Endothelial cell (in vitro differentiated cells): ENCODE data around the gene SKI. TPM values are rescaled to one million over a fixed set of nuclear protein-coding genes. Genes with fewer than 3 reads are reported as not detected.
A peak's percentile ranks its signal among the peaks of the same experiment; 100 is the strongest.

ENCODE experiments used
- DNase-seq: peaks from one replicate; pipeline ENCODE4 v3.0.0; 2021; ENCODE audit warnings: low spot score
- H3K27ac Mint-ChIP-seq: one replicate; pipeline ENCODE4 v1.8.0; 2021; ENCODE audit warnings: mixed read lengths, inconsistent platforms; ENCODE audit not compliant: unreplicated experiment
- H3K27me3 Mint-ChIP-seq: one replicate; pipeline ENCODE4 v1.8.0; 2021; ENCODE audit warnings: mild to moderate bottlenecking, moderate library complexity, mixed read lengths, inconsistent platforms; ENCODE audit not compliant: unreplicated experiment
- H3K36me3 Mint-ChIP-seq: one replicate; pipeline ENCODE4 v1.8.0; 2021; ENCODE audit warnings: mild to moderate bottlenecking, low read depth, mixed read lengths, inconsistent platforms; ENCODE audit not compliant: unreplicated experiment
- H3K4me1 Mint-ChIP-seq: one replicate; pipeline ENCODE4 v1.8.0; 2021; ENCODE audit warnings: mild to moderate bottlenecking, mixed read lengths, inconsistent platforms; ENCODE audit not compliant: unreplicated experiment
- H3K4me3 Mint-ChIP-seq: one replicate; pipeline ENCODE4 v1.8.0; 2021; ENCODE audit warnings: mild to moderate bottlenecking, mixed read lengths, inconsistent platforms; ENCODE audit not compliant: unreplicated experiment
- H3K9me3 Mint-ChIP-seq: one replicate; pipeline ENCODE4 v1.8.0; 2021; ENCODE audit warnings: mixed read lengths, inconsistent platforms; ENCODE audit not compliant: unreplicated experiment
- total RNA-seq: library from RNA; stranded (reverse); fragmentation: NEBNext Ultra II Directional; extraction: Animal tissue kit (Norgen Biotek cat#: 25700); gene quantifications from one replicate; pipeline ENCODE4 v1.2.1, GENCODE V29; 2021; ENCODE audit not compliant: unreplicated experiment
- TF ChIP-seq, protein P1 (sequence below): fragments of 200-600 bp; sonication (generic); IDR thresholded peaks from one replicate; pipeline ENCODE4 v1.5.0; 2021; ENCODE audit warnings: antibody characterized with exemption; ENCODE audit not compliant: unreplicated experiment

SKI gene
- total RNA-seq, 1 donor from 2014 or later: 73.3 TPM

DNA sequence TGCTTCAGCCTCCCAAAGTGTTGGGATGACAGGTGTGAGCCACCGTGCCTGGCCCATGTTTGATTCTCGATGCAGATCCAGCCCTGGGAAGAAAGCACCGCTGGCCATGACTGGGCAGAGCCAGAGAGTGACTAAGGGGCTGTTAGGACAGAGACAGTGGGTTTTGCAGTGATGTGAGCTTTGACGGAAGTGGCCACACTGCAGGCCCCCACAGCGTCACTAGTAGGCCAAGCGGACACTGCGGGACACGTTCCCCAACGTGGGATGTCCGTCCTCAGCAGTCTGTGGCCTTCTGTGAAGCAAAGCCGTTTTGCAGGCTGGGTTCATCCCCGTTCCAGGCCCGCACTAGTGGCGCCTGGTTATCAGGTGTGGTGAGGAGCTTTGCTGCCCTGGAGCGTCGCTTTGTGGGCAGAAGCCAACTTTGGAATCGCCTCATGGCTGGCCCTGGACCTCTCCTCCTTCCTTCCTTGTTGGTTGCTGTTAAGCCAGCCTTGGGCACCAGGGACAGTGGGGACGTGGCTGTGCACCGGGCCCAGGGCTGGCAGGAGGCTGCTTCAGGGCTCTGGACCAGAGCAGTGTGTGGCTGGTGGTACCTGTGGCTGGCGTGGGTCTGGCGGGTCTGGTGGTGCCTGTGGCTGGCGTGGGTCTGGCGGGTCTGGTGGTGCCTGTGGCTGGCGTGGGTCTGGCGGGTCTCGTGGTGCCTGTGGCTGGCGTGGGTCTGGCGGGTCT, 41.2 kb downstream of the SKI start:
- Mint-ChIP-seq H3K4me1 (peaks cover 31% of the 10 kb centered on the region), H3K27ac (peak overlapping the region; percentile 31), H3K4me3 (no peak overlapping the region), H3K27me3 (peaks cover 4% of the 10 kb centered on the region), H3K36me3 (peaks cover 8% of the 10 kb centered on the region), H3K9me3 (no peaks in the 10 kb centered on the region)
- DNase-seq: no peak
- TF ChIP-seq, protein P1, sequence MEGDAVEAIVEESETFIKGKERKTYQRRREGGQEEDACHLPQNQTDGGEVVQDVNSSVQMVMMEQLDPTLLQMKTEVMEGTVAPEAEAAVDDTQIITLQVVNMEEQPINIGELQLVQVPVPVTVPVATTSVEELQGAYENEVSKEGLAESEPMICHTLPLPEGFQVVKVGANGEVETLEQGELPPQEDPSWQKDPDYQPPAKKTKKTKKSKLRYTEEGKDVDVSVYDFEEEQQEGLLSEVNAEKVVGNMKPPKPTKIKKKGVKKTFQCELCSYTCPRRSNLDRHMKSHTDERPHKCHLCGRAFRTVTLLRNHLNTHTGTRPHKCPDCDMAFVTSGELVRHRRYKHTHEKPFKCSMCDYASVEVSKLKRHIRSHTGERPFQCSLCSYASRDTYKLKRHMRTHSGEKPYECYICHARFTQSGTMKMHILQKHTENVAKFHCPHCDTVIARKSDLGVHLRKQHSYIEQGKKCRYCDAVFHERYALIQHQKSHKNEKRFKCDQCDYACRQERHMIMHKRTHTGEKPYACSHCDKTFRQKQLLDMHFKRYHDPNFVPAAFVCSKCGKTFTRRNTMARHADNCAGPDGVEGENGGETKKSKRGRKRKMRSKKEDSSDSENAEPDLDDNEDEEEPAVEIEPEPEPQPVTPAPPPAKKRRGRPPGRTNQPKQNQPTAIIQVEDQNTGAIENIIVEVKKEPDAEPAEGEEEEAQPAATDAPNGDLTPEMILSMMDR: no peak

DNA sequence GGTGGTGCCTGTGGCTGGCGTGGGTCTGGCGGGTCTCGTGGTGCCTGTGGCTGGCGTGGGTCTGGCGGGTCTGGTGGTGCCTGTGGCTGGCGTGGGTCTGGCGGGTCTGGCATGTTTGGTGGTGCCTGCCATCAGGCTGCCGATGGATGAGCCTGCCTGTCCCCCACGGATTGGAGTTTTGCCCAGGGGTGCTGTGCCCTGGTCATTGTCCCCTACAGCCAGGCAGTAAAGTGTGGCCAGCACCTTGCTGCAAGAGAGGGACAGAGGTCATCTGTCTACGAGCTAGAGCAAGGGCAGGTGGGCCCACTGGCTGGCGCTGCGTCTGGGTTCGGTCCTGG, 41.8 kb downstream of the SKI start:
- peaks cover 4% of the 10 kb centered on the region for H3K27me3 Mint-ChIP-seq
- TF ChIP-seq, protein P1: no peak
- no peak for DNase-seq
- peaks cover 32% of the 10 kb centered on the region for H3K4me1 Mint-ChIP-seq
- H3K27ac Mint-ChIP-seq: no peak overlapping the region
- peaks cover 8% of the 10 kb centered on the region for H3K36me3 Mint-ChIP-seq
- no peak overlapping the region for H3K4me3 Mint-ChIP-seq
- H3K9me3 Mint-ChIP-seq: no peaks in the 10 kb centered on the region

DNA sequence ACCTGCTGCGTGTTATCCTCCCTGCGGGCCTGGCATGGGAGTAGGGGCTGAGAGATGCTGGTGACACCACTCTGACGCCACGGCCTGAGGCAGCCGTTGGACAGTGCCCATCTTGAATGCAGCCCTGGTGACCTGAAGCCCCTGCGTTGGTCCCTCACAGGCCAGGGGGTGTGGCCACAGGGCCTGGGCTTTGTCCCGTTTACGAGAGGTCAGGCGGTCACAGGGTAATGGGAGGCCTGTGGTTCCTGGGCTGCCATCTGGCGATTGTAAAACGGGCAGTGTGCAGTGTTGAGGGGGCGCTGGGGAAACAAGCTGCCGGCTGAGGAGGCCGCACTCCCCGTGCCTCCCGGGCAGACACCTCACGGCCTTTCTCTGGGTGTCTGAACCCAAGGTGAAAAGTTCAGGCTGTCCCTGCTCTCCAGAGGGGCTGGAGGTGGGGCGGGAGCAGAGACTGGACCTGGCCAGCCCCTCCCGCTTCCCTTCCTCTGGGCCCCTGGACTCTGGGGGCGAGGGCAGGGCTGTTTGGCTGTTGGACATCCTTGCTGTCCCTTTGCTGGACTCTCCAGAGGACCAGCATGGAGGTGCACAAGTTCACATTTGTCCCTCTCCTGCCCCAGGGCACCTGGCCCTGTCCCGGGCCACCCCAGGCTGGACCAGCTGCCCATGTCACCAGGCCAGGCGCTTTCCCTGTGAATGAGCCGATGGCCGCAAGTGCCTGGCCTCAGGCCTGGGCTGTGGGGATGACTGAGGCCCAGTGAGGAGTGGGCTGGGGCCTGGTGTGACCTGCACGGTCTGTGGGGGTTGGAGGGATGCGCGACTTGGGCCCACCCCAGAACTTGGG, 42.4 kb downstream of the SKI start:
- Mint-ChIP-seq H3K27ac (no peak overlapping the region), H3K36me3 (peaks cover 4% of the 10 kb centered on the region), H3K4me1 (peaks cover 31% of the 10 kb centered on the region), H3K27me3 (peaks cover 6% of the 10 kb centered on the region), H3K4me3 (no peak overlapping the region), H3K9me3 (no peaks in the 10 kb centered on the region)
- TF ChIP-seq, protein P1: no peak
- DNase-seq: no peak

DNA sequence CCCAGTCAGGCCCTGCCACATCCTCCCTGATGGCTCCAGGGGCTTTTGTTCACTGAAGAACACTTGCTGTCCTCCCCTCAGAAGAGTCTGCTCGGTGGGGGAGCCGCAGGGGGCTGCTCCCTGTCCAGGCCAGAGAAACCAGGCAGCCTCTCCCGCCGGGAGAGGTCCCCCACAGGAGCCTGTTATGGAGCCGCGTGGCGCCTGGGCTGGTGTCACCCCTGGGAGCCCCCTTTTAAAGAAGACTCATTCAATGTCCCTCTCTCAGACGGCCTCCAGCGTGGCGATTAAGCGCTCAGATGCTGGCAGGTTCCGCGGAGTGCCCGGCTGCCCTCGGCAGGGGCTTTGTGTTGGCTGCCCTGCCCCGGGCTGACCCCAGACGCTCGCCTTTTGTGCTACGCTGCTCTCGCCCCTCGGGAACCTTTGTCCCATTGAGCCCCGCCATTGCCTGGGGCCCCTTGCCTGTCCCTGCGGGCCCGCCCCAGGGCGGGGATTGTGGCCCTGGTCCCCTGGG, 43.1 kb downstream of the SKI start:
- no peak for DNase-seq

More for the DNA sequence above, 43.1 kb downstream of the SKI start:
- TF ChIP-seq, protein P1: no peak
- Mint-ChIP-seq H3K27ac (no peak overlapping the region), H3K4me3 (no peak overlapping the region), H3K36me3 (peaks cover 4% of the 10 kb centered on the region), H3K27me3 (peaks cover 6% of the 10 kb centered on the region), H3K9me3 (no peaks in the 10 kb centered on the region), H3K4me1 (peaks cover 26% of the 10 kb centered on the region)
